Stimulated activated CD4-positive, alpha-beta T cell treated with anti-CD3 and anti-CD28 coated beads, Interleukin-1b, Interleukin-23, amount 100 ng/mL, for 1 hour (primary cell): Measurements from ENCODE around the gene MISP3.

Experiments used
- DNase-seq, 2 donors: peaks; one replicate each; pipeline ENCODE4 v3.0.0-alpha.2; 2020; ENCODE audit warnings: low read depth in 2 of 2

MISP3 gene

GRCh38 chr19:14053500-14053899, 19.1 kb upstream of the MISP3 start:
- no peak for DNase-seq

- DNase-seq = no peak
Measured at GRCh38 chr19:14054099-14054498, 18.5 kb upstream of the MISP3 start.

GRCh38 chr19:14054721-14055120, 17.9 kb upstream of the MISP3 start:
- DNase-seq = no peak

GRCh38 chr19:14055396-14055795, 17.2 kb upstream of the MISP3 start:
- DNase-seq = no peak

- DNase-seq = no peak
Measured at GRCh38 chr19:14056069-14056666, 16.4 kb upstream of the MISP3 start.

- DNase-seq = no peak
Measured at GRCh38 chr19:14056741-14057356, 15.7 kb upstream of the MISP3 start.

- no peak for DNase-seq
Measured at GRCh38 chr19:14058182-14059092, 14.1 kb upstream of the MISP3 start.

GRCh38 chr19:14059093-14059480, 13.5 kb upstream of the MISP3 start:
- no peak for DNase-seq

GRCh38 chr19:14059652-14060155, 12.9 kb upstream of the MISP3 start:
- no peak for DNase-seq

GRCh38 chr19:14061081-14061749, 11.4 kb upstream of the MISP3 start:
- no peak for DNase-seq

- no peak for DNase-seq
Measured at GRCh38 chr19:14061751-14062557, 10.6 kb upstream of the MISP3 start, which contains the start of gene PALM3. Gene PALM3, minus strand, starts transcription at chr19:14062076. Its CDS starts 96 bp downstream, at chr19:14061980.

GRCh38 chr19:14062558-14062855, 10.1 kb upstream of the MISP3 start:
- no peak for DNase-seq

GRCh38 chr19:14063105-14063504, 9.5 kb upstream of the MISP3 start:
- no peak for DNase-seq

- no peak for DNase-seq
Measured at GRCh38 chr19:14066134-14066533, 6.5 kb upstream of the MISP3 start.

GRCh38 chr19:14070268-14071050, 2.1 kb upstream of the MISP3 start:
- DNase-seq = no peak

GRCh38 chr19:14073261-14073924, 807 bp downstream of the MISP3 start:
- DNase-seq = peak; percentile 50 to 58

- DNase-seq = no peak
Measured at GRCh38 chr19:14073925-14074838, 1.6 kb downstream of the MISP3 start.

GRCh38 chr19:14078411-14078810, 5.8 kb downstream of the MISP3 start:
- no peak for DNase-seq
